HEK293T (cell line): ENCODE data around the gene USP5.

Experiments
- CTCF ChIA-PET: fragments of 350-600 bp; formaldehyde crosslinking; extraction: SDS; loops from one replicate; lab custom pipeline; 2021; ENCODE audit warnings: antibody characterized with exemption, inconsistent platforms; lab: Yijun Ruan, JAX
- POLR2A ChIA-PET: fragments of 350-600 bp; formaldehyde crosslinking; extraction: SDS; loops from one replicate; lab custom pipeline; 2020; ENCODE audit warnings: antibody characterized with exemption, inconsistent platforms; lab: Yijun Ruan, JAX
- DNase-seq: peaks from one replicate; pipeline ENCODE4 v3.0.0; 2012; ENCODE audit warnings: mixed read lengths; ENCODE audit errors: extremely low spot score
- ARNT ChIP-seq: fragments of 450-650 bp; IDR thresholded peaks from 2 replicates; pipeline ENCODE4 v1.6.1; 2017; ENCODE audit warnings: mild to moderate bottlenecking
- BHLHE40 ChIP-seq: fragments of 450-650 bp; IDR thresholded peaks from 2 replicates; pipeline ENCODE4 v1.6.1; 2016; ENCODE audit warnings: mild to moderate bottlenecking, moderate library complexity, borderline replicate concordance
- CTBP1 ChIP-seq: fragments of 450-650 bp; IDR thresholded peaks from 2 replicates; pipeline ENCODE4 v1.6.1; 2016; ENCODE audit warnings: borderline replicate concordance
- ELF4 ChIP-seq: fragments of 450-650 bp; IDR thresholded peaks from 2 replicates; pipeline ENCODE4 v1.6.1; 2017; ENCODE audit warnings: antibody characterized with exemption
- FOXA1 ChIP-seq: fragments of 450-650 bp; IDR thresholded peaks from 2 replicates; pipeline ENCODE4 v1.6.1; 2016; ENCODE audit warnings: mild to moderate bottlenecking
- FOXK2 ChIP-seq: fragments of 450-650 bp; IDR thresholded peaks from 2 replicates; pipeline ENCODE4 v1.6.1; 2016; ENCODE audit warnings: mild to moderate bottlenecking
- FOXM1 ChIP-seq: fragments of 450-650 bp; IDR thresholded peaks from 2 replicates; pipeline ENCODE4 v1.6.1; 2017; ENCODE audit warnings: mild to moderate bottlenecking, borderline replicate concordance
- HDGF ChIP-seq: fragments of 450-650 bp; IDR thresholded peaks from 2 replicates; pipeline ENCODE4 v1.6.1; 2017; ENCODE audit warnings: antibody characterized with exemption, borderline replicate concordance
- L3MBTL2 ChIP-seq: fragments of 450-650 bp; conservative IDR thresholded peaks from 2 replicates; pipeline ENCODE4 v1.6.1; 2016; ENCODE audit warnings: mild to moderate bottlenecking
- LEF1 ChIP-seq: fragments of 450-650 bp; IDR thresholded peaks from 2 replicates; pipeline ENCODE4 v1.6.1; 2017; ENCODE audit warnings: mild to moderate bottlenecking, borderline replicate concordance
- NFRKB ChIP-seq: fragments of 450-650 bp; IDR thresholded peaks from 2 replicates; pipeline ENCODE4 v1.6.1; 2016; ENCODE audit warnings: mild to moderate bottlenecking, moderate library complexity
- PKNOX1 ChIP-seq: fragments of 450-650 bp; IDR thresholded peaks from 2 replicates; pipeline ENCODE4 v1.6.1; 2016
- SP1 ChIP-seq: fragments of 450-650 bp; IDR thresholded peaks from 2 replicates; pipeline ENCODE4 v1.6.1; 2017
- SUZ12 ChIP-seq: fragments of 450-650 bp; IDR thresholded peaks from 2 replicates; pipeline ENCODE4 v1.6.1; 2016; ENCODE audit warnings: mild to moderate bottlenecking
- TARDBP ChIP-seq: fragments of 450-650 bp; IDR thresholded peaks from 2 replicates; pipeline ENCODE4 v1.6.1; 2016
- ZNF384 ChIP-seq: fragments of 450-650 bp; IDR thresholded peaks from 2 replicates; pipeline ENCODE4 v1.6.1; 2016

USP5 gene

DNA sequence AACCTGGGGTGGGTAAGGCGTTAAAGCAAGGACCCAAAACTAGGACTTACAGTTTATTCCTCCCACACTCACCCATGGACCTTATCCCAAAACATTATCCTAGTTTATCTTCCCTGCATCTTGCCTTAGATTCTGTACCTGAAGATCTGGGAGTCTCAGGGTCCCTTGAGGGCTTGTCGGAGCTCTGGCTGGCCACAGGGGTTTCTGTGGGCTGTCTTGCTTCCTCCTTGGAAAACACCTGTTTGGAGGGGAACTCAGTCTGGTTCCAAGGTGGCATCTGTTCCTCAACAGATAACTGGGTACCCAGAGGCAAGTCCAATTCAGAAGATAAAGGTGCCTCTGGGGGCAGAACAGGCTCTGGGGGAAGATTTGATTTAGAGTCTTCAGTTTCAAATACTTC lies 2.5 kb upstream of the USP5 start:
- ChIA-PET CTCF (interaction anchor here (0.7 to 3.1 kb wide), 2 partner anchors 15 to 288 kb away, joined by 4 to 12 read pairs; no protein-coding TSS in a partner anchor), POLR2A (interaction anchor here (1.0 to 1.9 kb wide), 3 partner anchors 9 to 126 kb away, joined by 3 to 7 read pairs (median 4); partner anchors contain the start of genes COPS7A and GNB3)
- no peak for DNase-seq
- TF ChIP-seq ELF4 (no peak), SP1 (no peak), BHLHE40 (no peak), L3MBTL2 (no peak), CTBP1 (no peak), ARNT (no peak)

- POLR2A ChIA-PET, result interaction anchor here (1.0 to 5.5 kb wide), 6 partner anchors 15 to 161 kb away, joined by 3 to 214 read pairs (median 33); partner anchors contain the start of genes COPS7A, P3H3, PTMS and SPSB2
- no peak for DNase-seq
- TF ChIP-seq TARDBP (no peak), PKNOX1 (no peak), SUZ12 (no peak), FOXK2 (no peak), ARNT (no peak), ZNF384 (no peak), ELF4 (no peak), L3MBTL2 (no peak), SP1 (no peak), NFRKB (no peak)
- CTCF ChIA-PET, result interaction anchor here (0.7 to 3.9 kb wide), 4 partner anchors 15 to 287 kb away, joined by 4 to 26 read pairs (median 8); no protein-coding TSS in a partner anchor
Observed at GRCh38 chr12:6849976-6850560, 1.9 kb upstream of the USP5 start.

- CTCF ChIA-PET, result interaction anchor here (1.0 to 3.9 kb wide), 5 partner anchors 15 to 98 kb away, joined by 4 to 26 read pairs (median 6); partner anchors contain the start of gene MLF2
- no peak for DNase-seq
- TF ChIP-seq FOXA1, result no peak
- POLR2A ChIA-PET, result interaction anchor here (1.0 to 5.5 kb wide), 21 partner anchors 10 to 380 kb away, joined by 3 to 214 read pairs (median 12); partner anchors contain the start of genes C12orf57, COPS7A, GNB3 and GPR162
Observed at GRCh38 chr12:6850796-6851152, 1.2 kb upstream of the USP5 start.

- TF ChIP-seq LEF1 (no peak), PKNOX1 (peak; percentile 99), L3MBTL2 (peak; percentile 94), TARDBP (no peak), FOXM1 (peak; percentile 59; the same call in 1 of the 2 replicates)
- ChIA-PET POLR2A (interaction anchor here (0.6 to 5.5 kb wide), 34 partner anchors 10 to 380 kb away, joined by 3 to 214 read pairs (median 6); partner anchors contain the start of genes C12orf57, COPS7A, GNB3 and GPR162), CTCF (interaction anchor here (0.8 to 3.9 kb wide), 9 partner anchors 16 to 98 kb away, joined by 3 to 28 read pairs (median 5); partner anchors contain the start of genes MLF2 and SPSB2)
- peak; percentile 95 for DNase-seq
Observed at GRCh38 chr12:6851153-6851920, 613 bp upstream of the USP5 start, which contains the start of gene CDCA3. Gene CDCA3, minus strand, starts transcription at chr12:6851286. Its CDS starts 334 bp downstream, at chr12:6850952.

DNA sequence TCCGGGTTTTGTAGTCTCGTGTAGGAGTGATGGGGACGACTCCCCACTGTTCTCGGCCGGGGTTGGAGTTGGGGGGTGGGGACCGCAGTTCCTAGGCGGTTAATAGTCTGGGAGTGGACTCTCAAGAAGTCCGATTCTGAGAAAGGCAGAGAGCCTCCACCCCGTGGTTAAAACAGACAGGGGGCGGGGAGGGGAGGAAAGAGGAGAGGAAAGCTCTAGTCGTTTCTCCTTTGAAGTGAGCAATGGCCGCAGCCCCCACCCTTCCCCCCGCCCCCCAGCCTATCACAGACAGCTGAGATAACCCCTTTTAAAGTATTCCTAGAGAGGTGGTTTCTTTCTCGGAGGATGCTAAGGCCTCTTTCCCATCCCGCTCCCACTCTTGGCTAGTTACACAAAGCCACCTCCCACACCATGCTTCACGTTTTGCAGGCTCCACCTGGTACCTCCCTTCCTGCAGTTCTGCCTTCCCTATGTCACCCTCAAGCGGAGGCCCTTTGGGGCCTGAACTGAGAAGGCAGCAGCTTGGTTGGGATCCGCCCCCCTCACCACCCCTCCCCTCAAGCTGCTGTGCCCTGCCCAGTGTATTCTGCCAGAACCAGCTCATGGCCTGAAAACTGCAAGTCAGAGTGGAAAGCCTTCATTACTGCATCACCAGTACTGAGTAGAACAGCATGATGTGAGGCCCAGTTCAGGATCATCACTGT lies 853 bp downstream of the USP5 start:
- ChIA-PET POLR2A (interaction anchor here (0.5 to 5.5 kb wide), 19 partner anchors 9 to 239 kb away, joined by 3 to 214 read pairs (median 9); partner anchors contain the start of genes C12orf57, COPS7A, GNB3 and GPR162), CTCF (interaction anchor here (0.7 to 3.9 kb wide), 7 partner anchors 16 to 239 kb away, joined by 3 to 28 read pairs (median 4); partner anchors contain the start of genes RNU7-1 and SPSB2)
- no peak for DNase-seq

More for the DNA sequence above, 853 bp downstream of the USP5 start:
- no peak for TF ChIP-seq L3MBTL2
- no peak for TF ChIP-seq FOXA1
- no peak for TF ChIP-seq TARDBP
- no peak for TF ChIP-seq FOXK2
- TF ChIP-seq ELF4, result no peak
- TF ChIP-seq LEF1, result no peak
- TF ChIP-seq FOXM1, result no peak
- TF ChIP-seq ZNF384, result no peak
- TF ChIP-seq HDGF, result no peak
- TF ChIP-seq BHLHE40, result no peak
- no peak for TF ChIP-seq PKNOX1
- no peak for TF ChIP-seq CTBP1
- TF ChIP-seq ARNT, result no peak
- TF ChIP-seq SUZ12, result no peak
- no peak for TF ChIP-seq NFRKB
- no peak for TF ChIP-seq SP1
